Measurements from ENCODE around the gene TBL1Y.
"Not testable (repeated sequence)": the region's sequence is repeated elsewhere in the genome, so short reads cannot be mapped to it uniquely, and the experiment has no call there.

TBL1Y gene

DNA sequence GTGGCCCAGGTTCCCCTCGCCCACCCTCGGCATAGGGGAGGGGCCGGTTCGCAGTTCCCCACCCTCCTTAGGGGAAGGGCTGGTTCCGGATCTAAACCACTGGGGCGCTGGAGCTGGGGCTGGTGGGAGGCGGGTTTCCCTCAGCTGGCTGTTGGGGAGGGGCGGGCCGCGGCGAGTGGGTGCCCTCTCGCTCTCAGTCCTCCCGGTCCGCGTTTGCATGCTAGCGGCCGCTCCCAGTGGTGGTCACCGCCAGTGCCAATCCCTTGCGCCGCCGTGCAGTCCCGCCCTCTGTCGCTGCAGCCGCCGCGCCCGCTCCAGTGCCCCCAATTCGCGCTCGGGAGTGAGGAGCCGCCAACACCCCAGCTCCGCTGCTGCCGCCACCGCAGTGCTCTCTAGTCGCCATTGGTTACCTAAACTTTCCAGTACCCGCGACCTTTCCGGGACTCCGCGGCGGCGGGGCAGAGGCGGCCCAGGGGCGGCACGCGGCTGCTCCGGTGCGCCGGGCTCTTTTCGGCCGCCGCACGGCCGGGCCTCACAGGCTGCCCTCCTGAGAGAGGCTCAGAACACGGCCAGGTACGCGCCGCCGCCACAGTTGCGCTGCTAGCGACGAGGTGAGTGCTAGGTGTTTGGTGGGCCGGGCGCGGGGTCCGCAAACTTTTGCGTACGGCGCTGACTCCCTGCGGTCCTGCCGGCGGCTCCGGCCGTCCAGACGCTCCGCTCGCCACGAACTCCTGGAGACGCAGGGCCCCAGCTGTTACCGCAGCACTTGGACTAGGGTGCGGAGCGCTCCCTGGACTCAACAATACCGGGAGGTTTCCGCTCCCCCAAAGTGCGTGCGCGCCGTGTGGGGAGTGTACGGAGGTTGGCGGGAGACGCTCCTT, at the start of gene TBL1Y:
Gene TBL1Y (plus strand): TSS at position 326 of the 881 bp plus-strand sequence. CDS start 114,388 bp downstream, outside the sequence.
- no peak for DNase-seq

DNA sequence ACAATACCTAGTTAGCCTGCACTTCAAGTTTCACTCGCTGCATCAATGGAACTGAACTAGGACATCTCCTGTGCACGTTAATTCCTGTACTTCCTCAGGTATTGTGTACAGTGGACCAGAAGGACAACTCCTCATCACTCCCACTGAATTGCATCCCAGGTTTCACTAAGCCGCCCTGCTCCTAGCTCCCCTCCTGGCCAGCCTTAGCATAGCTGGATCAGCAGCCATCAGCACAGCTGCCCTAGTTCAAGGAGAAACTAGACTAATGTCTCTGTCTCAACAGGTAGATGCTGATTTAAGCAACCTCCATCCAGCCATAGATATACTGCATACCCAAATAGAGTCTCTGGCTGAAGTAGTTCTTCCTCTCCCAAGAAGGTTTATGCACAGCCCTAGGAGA, 16.0 kb upstream of the TBL1Y start:
- DNase-seq: no peak

DNA sequence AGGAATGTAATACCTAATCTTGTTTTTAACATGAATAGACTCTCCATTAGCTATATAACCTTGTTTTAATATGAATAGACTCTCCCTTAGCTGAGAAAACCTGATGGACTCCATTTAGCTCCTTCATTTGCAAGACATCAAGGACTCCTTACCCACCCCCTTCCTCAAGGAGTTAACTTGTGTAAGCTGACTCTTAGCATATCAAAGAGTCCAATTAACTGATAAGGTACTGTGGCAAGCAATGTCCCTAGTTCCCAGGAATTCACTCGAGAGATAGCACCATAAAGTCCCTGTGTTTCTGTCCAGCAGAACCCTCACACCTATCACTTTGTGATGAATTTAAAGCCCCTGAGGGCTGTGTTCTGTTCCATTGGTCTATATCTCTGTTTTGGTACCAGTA, 15.3 kb upstream of the TBL1Y start:
- no peak for DNase-seq

DNA sequence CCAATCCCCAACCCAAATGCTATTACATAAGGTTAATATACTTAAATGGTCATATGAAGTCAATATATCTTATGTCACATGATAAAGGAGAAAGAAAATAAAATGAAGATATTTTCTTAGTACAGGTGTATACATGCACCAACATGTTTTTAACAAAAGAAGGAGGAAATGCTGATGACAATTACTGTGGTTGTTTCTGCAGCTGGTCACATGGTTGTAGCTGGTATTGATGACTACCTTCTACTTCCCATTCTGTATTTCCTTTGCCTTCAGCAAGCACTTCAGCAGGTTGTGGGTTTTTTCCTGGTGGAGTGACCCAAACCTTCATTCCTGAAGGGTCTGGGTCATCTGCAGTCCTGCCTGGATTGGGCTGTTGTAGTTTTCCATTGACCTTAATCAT, 8.4 kb upstream of the TBL1Y start:
- not testable (repeated sequence) for DNase-seq

DNA sequence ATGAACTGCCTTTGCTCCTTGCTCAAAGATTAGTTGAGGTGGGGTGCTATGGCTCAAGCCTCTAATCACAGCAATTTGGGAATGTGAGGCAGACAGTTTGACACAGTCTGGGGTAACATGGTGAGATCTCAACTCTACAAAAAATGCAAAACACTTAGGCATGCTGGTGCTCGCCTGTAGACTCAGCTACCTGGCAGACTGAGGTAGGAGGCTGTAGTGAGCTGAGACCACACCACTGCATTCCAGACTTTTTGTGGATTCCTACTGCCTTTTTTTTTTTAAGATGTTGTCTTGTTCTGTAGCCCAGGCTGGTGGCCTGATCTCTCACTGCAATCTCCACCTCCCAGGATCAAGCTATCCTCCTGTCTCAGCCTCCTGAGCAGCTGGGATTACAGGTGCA, 2.9 kb upstream of the TBL1Y start:
- DNase-seq: no peak

DNA sequence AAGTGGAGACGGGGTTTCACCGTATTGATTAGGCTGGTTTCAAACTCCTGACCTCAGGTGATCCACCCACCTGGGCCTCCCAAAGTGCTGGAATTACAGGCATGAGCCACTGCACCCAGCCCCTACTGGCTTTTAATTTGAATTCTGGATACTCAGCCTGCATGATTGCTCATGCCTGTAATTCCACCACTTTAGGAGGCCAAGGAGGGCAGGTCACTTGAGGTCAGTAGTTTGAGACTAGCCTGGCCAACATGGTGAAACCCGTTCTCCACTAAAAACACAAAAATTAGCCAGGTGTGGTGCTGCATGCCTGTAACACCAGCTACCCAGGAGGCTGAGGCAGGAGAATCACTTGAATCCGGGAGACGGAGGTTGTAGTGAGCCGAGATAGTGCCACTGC, 2.5 kb upstream of the TBL1Y start:
- not testable (repeated sequence) for DNase-seq

DNA sequence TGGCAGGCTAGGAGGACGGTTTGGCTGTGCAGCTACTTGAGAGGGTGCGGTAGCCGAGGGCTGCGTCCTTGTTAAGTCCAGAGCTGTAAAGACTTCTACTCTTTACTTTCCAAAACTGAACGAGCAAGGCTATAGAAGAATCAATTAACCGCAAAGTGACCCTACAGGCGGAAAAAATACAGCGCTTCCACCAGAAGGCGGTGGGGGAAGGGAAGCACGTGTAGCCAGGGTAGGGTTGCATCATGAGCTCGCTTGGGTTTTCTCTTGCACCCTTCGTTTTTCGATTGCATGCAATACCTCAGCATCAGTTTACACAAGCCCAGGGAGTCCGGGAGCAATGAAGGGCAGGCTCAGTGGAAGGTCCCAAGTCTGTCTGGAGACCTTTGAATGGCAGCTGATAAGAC, 1.4 kb upstream of the TBL1Y start:
- DNase-seq: no peak

DNA sequence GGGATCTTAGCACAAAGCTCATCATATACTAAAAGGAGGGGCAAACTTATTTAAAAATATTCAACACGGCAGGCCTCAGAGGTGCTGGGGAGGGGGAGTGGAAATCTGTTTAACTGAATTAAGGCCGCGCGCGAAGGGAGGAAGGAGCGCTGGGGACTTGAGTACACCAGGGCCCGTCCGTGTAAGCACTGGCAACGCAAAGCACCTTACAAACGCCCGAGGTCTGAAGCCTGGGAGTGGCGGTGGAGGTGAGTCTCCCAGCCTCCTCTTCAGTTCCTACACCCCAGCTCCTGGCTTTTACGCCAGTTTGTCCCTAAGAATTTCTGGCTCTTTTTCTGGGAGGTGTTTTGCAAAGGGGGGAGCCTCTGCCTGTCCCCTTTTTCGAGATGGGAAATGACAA, 641 bp upstream of the TBL1Y start:
- DNase-seq: no peak

DNA sequence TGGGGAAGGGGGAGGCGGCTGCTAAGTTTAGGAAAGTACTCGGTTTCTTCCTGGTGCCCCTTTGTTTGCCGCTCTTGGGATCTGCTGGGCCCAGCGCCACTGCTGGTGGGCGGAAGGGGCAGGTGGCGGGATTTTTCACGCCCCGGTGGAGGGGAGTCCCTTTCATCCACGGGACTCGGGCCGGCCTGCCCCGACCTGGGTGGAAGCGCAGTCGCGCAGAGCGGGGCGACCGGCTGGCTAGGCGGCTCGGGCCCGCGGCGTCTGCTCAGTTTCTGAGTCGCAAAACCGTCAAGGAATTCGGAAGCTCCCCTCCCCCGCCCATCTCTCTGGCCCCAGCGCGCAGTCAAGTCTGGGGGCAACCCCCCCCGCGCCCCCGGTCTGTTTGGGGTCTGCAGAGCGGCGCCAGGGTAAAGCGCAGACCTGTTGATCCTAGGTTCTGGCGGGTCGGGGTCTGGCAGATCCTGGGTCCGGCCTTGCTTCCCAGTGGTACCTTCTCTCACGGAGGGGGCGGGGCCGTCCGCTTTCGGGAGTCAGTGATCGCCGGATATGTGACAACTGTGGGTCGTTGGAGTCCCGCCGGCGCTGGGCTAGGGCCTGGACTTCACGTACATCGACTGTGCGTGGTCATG, 870 bp downstream of the TBL1Y start, which contains the start of gene AMELY:
Gene AMELY (minus strand): TSS at position 500 of the 629 bp plus-strand sequence. CDS start 39,144 bp downstream, outside the sequence.
- no peak for DNase-seq

DNA sequence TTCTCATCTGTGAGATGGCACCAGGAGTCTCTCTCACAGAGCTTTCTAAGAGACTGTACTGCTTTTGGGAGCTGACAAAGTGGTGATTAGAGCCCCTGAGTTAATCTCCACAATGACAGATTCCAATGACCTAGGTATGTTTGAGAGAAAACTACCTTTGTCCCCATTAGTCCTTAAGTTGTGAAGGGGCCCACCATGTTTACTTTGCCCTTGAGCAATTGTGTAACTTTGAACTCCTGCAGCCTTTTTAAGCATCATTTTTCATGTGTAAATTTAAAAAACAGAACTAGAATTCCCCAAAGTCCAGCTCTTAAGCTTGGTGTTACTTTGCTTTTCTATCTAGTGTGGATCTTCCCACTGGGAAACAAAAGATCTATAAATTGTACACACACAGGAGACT, 2.9 kb downstream of the TBL1Y start:
- DNase-seq: no peak

DNA sequence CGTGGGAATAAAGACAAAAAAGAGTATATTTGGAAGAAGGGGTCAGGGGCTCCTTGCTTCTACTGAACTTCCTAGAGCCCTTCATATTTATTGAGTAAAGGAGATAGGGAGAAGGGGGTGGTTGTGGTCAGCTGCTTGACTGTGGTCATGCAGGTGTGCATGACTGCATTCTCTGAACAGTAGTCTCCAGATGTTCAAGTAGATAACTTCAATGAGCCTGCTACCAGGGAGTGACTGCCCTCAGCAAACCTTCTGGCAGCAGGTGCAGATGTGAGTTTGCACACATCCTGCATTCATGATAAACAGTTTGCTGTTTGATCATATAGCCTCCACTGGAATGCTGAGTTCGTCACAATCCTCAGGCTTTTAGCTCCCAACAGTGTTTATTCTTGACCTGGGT, 10.6 kb downstream of the TBL1Y start:
- DNase-seq: no peak

DNA sequence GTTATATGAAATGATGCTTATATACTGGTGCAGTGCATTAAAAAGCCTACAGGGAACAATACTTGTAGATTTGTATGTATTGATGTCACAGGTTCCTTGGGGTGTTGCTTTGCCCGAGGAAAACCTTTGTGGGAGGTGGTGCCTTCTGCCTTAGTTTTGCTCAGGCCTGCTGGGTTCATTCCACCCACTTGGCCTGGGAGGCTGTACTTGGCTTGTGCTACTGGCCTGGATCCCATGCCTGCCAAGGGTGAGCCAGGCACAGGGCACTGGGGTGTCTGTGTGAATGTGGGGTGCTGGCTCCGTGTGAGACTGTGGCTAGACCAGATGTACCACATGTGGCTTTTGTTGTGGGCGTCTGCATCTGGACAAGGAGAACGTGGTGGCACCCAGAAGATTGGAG, 17.8 kb downstream of the TBL1Y start:
- DNase-seq: no peak

DNA sequence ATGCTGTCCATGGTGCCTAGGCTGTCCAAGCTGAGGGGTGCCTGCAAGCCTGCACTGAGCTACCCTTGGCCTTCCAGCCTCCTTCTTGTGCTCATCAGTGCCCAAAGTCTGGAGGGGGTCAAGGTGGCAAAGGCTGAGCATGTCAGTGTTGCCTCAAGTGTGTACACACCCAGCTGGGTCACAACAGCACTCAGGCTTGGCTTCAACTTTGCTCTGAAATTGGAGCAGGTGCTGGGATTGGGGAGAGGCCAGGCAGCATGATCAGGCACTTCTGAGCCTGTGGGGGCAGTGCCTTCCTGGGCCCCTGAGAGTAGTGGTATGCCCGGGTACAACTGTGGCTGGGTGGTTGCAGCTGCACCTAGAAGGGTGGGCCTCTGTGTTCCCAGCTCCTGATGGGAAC, 18.7 kb downstream of the TBL1Y start:
- DNase-seq: no peak

DNA sequence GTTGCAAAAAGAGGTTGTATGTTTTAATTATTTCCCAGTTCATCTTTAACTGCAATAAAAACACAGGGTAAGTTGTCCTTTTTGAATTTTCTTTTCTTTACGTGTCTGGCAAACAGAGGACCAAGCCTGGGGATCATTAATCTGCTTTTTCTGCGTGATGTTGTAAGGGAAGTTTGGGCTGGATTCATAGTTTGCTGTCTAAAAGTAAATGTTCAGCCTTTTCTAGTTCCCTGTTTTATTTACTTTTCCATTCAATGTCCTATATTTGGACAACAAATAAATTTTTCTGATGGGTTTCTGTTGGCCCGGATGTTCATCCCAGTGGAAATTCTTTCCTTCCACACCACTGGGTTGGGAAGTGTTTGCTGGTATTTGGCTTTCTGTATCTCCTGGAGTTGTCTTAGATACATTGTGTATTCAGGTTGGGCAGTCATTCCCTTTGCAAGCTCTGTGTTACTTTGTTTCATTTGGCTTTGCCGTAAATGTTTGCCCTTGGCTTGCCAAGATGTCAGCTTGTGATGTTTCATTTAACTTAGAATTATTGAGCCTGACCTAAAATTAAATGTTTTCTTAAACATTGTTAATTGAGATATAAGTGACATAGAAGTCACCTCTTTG, 21.4 kb downstream of the TBL1Y start:
- DNase-seq: no peak

DNA sequence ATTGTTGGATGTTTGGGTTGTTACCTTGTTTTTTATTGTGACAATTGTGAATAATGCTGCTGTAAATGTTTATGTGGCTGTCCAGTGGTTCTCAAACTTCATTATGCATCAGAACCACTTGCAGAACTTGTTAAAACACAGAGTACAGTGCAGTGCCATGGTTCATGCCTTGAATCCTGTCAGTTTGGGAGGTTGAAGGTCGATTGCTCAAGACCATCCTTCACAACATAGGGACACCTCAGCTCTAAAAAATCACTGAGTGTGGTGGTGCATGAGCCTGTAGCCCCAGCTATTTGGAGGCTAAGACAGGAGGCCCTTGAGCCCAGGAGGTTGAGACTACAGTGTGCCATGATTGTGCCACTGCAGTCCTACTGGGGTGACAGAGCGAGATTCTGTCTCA, 25.0 kb downstream of the TBL1Y start:
- DNase-seq: no peak

DNA sequence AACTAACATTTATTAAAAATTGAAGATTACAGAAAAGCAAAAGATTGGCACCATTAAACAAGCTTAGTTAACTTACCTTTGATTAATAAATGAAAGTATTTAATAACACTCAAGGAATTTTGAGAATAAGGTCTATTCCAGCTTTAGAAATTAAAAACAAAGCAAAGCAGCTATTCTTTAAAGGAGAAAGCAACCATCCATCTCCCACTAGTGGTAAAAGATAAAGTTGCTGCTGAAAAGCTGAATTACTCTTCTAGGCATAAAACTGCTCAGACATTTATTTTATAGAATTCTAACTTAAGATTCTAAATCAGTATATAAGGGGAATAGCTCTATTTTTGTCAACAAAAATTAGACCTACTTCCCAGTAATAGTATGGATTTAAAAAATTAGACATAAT, 37.2 kb downstream of the TBL1Y start:
- no peak for DNase-seq

DNA sequence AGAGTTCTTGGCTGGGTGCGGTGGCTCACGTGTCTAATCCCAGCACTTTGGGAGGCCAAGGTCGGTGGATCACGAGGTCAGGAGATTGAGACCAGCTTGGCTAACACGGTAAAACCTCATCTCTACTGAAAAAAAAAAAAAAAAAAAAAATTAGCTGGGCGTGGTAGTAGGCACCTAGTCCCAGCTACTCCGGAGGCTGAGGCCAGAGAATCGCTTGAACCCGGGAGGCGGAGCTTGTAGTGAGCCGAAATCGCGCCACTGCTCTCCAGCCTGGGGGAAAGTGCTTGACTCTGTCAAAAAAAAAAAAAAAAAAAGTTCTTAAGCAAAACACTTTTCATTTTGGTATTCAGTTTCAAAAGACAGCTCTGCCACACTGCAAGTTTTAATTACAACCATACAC, 37.9 kb downstream of the TBL1Y start:
- DNase-seq: no peak

DNA sequence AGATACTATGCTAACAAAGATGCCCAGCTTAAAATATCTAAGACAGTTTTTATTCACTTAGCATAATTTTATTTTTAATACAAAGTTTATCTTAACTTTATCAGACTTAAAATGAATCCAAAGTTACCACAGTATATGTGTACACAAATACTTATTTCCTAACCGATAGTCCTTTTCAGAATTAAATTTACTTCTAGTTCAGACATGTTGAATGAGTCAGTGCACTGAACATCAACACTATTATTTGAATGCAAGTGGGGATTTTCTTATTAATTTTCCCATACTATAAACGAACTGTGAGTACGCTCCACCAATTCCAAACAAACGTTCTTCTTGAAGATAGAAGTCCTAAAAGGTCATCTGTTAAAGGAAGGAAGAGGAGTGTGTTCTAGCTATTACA, 39.5 kb downstream of the TBL1Y start:
- no peak for DNase-seq

DNA sequence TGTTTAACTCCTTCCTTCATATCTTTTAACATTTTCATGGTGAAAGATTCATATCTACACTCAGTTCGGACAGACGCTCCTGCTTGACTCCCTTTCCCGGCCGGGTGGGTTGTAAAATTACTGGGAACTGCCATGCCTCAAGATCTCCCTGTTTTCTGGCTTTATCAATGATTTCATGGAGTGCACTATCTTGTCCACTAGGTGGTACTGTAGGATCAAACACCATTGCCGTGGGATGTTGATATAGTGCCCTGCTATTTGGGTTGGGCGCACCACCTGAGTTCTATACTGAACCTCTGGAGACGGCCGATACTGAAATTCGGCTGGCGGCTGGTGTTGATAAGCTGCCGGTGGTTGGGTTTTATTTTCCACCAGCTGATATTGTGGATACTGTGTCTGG, 54.2 kb downstream of the TBL1Y start:
- DNase-seq: no peak

DNA sequence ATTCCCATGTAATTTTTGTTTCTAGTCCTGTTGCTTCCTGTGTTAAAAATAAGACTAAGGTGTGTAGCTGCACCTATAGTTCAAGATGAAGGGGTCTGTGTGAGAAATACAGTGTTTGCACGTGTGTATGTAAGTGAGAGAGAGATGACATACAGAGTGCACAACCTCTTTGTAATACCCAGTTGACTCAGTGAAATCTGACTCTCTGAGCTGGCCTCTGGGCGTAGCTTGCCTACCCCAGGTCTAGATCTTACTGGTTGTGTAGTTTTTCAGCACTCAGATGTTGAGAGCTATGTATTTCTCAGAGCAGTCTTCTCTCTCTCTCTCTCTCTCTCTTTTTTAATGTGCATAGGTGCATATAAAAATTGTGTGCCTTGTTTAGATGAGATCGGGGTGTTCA, 56.0 kb downstream of the TBL1Y start:
- DNase-seq: no peak

DNA sequence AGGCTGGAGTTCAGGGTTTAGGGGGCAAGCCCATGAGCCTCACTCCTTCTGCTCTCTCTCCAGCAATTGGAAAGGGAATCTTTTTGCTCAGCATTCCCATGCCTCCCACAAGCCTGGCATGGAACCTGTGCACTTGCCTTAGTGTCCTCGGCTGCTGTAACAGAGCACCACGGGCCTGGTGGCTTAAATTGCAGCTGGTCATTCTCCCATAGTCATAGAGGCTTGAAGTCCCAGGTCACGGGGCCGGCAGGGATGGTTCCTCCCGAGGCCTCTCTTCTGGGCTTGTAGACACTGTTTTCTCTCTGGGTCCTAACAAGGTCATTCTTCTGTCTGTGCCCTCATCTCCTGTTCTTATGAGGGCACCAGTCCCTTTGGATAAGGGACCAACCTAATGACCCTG, 57.2 kb downstream of the TBL1Y start:
- no peak for DNase-seq

DNA sequence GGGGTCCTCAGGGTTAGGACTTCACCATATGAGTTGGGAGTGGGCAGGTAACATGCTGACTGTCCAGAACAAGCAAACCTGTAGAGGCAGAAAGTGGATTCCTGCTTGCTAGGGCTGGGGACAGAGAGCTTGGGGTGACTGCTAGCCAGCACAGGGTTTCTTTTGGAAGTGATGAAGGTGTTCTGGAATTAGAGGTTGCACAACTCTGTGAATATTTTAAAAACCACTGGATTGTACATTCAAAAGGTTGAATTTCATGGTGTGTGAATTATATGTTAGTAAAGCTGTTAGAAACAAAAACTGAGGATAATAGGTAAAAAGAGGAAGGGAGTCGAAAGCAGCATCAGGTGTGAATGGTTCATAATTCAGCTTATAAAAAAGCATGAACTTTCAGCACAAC, 57.7 kb downstream of the TBL1Y start:
- DNase-seq: no peak

DNA sequence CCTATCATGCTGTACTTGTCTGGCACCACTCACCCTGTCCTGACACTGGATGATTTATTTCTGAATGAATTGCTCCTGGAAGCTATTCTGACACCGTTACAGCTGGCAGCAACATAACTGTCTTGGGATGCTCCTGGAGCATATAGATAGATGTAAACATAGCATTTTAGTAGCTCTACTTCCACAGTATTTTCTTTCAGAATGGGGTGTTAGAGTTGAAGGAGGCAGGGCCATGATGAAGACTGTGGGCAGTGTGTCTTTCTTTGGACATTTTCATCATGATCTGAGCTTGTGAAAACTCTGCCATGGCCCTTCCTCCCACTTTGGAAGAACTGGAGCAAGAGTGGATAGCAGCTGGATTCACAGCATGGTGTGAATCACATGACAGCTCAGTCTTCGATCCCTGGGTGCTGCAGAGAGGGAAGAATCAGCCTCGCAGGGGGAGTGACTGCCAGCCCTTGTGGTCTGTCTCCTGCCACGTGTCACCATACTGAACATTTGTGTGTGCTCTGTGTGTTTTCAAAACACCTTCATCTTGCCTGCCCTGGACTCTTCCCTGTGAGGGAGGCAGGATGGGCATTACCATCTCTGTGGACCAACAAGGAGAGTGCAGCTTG, 61.9 kb downstream of the TBL1Y start:
- DNase-seq: no peak

DNA sequence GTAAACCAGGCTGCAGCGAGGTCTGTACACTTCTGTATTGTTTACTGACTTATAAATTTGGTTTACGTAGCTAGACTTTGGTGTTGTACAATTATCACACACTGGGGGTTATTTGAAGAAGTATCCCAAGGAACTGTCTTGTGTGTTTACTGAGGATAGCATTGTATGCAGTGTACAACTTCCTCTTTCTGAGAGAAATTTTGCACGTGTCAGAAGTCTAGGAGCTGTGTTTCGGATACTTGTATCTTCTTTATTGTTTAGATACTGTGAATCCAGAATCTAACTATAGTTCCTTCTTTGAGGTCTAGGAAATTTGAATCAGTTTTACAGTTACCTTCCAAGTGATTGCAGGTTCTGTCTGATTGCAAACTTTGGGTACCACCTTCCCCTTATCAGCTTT, 64.5 kb downstream of the TBL1Y start:
- no peak for DNase-seq

Measured in retina (tissue), 1 donor.